DND-41 (cell line): ENCODE results near the gene OR5T3.
"Not testable (repeated sequence)": the region's sequence is repeated elsewhere in the genome, so short reads cannot be mapped to it uniquely, and the experiment has no call there.

ENCODE experiments used
- ATAC-seq: fragments of 200-7000 bp; cut with Tn5 transposase; 3 replicates; pipeline ENCODE4 v1.9.1; 2021; ENCODE audit warnings: low read depth; ENCODE audit not compliant: insufficient read depth
- DNase-seq: peaks from one replicate; pipeline ENCODE4 v3.0.0-alpha.2; 2020
- H2AFZ ChIP-seq: 2 replicates; pipeline ENCODE4 v1.6.0; 2012; ENCODE audit warnings: low read depth, low read length
- H3K27ac ChIP-seq: 2 replicates; pipeline ENCODE4 v1.5.1; 2012; ENCODE audit warnings: low read length, inconsistent platforms
- H3K27me3 ChIP-seq: fragments of 200-600 bp; sonication (generic); 2 replicates; pipeline ENCODE4 v1.6.0; 2012; ENCODE audit warnings: low read length, mild to moderate bottlenecking, inconsistent platforms; ENCODE audit not compliant: insufficient read depth, poor library complexity
- H3K36me3 ChIP-seq: 2 replicates; pipeline ENCODE4 v1.5.1; 2012; ENCODE audit warnings: low read length, inconsistent platforms; ENCODE audit not compliant: insufficient read depth
- H3K4me1 ChIP-seq: 2 replicates; pipeline ENCODE4 v1.5.1; 2012; ENCODE audit warnings: mild to moderate bottlenecking, low read length; ENCODE audit not compliant: insufficient read depth
- H3K4me2 ChIP-seq: 2 replicates; pipeline ENCODE4 v1.6.0; 2012; ENCODE audit warnings: mild to moderate bottlenecking, moderate library complexity, low read length, inconsistent platforms; ENCODE audit not compliant: insufficient read depth
- H3K4me3 ChIP-seq, 2 experiments: fragments of 200-600 bp in 1 of 2; shearing (Covaris generic) in 1 of 2; 2 replicates each; pipeline ENCODE4 v1.5.1; 2012 to 2016; ENCODE audit warnings: inconsistent platforms in 2 of 2, low read length in 2 of 2, mild to moderate bottlenecking in 2 of 2, low read depth in 1 of 2, moderate library complexity in 1 of 2
- H3K79me2 ChIP-seq: 2 replicates; pipeline ENCODE4 v1.6.0; 2012; ENCODE audit warnings: low read length, inconsistent platforms; ENCODE audit not compliant: insufficient read depth
- H3K9ac ChIP-seq: 2 replicates; pipeline ENCODE4 v1.6.0; 2012; ENCODE audit warnings: low read depth, mild to moderate bottlenecking, inconsistent platforms, low read length, moderate library complexity
- H3K9me3 ChIP-seq: 2 replicates; pipeline ENCODE4 v1.5.1; 2012; ENCODE audit warnings: low read length, moderate library complexity, mild to moderate bottlenecking, inconsistent platforms; ENCODE audit not compliant: insufficient read depth, severe bottlenecking
- H4K20me1 ChIP-seq: 2 replicates; pipeline ENCODE4 v1.6.0; 2012; ENCODE audit warnings: low read length; ENCODE audit not compliant: insufficient read depth
- CTCF ChIP-seq: IDR thresholded peaks from 2 replicates; pipeline ENCODE4 v1.5.1; 2012; ENCODE audit warnings: borderline replicate concordance, low read length, moderate library complexity, mild to moderate bottlenecking; ENCODE audit not compliant: poor library complexity, severe bottlenecking; ENCODE audit errors: extremely low read depth
- EZH2 ChIP-seq: IDR thresholded peaks from 3 replicates; pipeline ENCODE4 v1.6.1; 2012; ENCODE audit warnings: borderline replicate concordance, low read depth, mild to moderate bottlenecking, moderate library complexity, low read length, inconsistent platforms; ENCODE audit not compliant: severe bottlenecking

The OR5T3 gene

GRCh38 chr11:56251954-56252353 is at the start of gene OR5T3:
TSS of gene OR5T3 (plus strand) at chr11:56252254. CDS start at chr11:56252254, 0 bp downstream.
- TF ChIP-seq CTCF (no peak), EZH2 (no peak)

DNA sequence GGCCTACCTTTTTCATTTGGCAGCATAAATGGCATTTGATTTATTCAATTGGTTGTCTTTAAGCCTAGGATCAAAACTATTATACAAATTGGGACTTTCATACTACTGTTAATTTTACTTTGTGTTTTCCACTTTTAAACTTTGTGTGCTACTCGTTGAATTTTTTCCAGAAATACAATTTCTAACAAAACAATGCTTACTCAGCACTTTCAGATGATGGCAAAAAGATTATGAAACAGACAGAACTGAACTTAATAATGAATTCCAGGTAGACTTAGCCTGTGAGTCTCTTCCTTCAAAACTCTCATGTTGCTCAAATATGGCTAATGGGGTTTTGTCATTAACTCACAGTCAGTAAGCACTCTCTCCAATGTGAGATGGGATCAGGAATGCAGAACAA is 44.3 kb upstream of the OR5T3 start:
- Histone ChIP-seq H3K4me2 (no peak overlapping the region), H3K79me2 (no peaks in the 10 kb centered on the region)
- DNase-seq = no peak

More at GRCh38 chr11:56251954-56252353, at the start of gene OR5T3:
- H3K4me2 ChIP-seq = no peak within 1 kb of the TSS
- H3K4me1 ChIP-seq = no peaks in the 10 kb centered on the region
- H3K27ac ChIP-seq = no peak within 1 kb of the TSS
- H3K9me3 ChIP-seq = no peaks in the 10 kb centered on the region
- H3K79me2 ChIP-seq = no peaks in the 10 kb centered on the region
- H2AFZ ChIP-seq = no peak within 1 kb of the TSS
- no peak for DNase-seq
- H3K4me3 ChIP-seq = no peak within 1 kb of the TSS
- no peak for ATAC-seq
- no peak within 1 kb of the TSS for H3K9ac ChIP-seq
- no peaks in the 10 kb centered on the region for H4K20me1 ChIP-seq
- H3K27me3 ChIP-seq = no peaks in the 10 kb centered on the region
- no peaks in the 10 kb centered on the region for H3K36me3 ChIP-seq

GRCh38 chr11:56214537-56214936 is 37.5 kb upstream of the OR5T3 start:
- no peak for DNase-seq
- Histone ChIP-seq H3K27ac (no peak overlapping the region), H3K79me2 (no peaks in the 10 kb centered on the region), H3K9ac (no peak overlapping the region), H4K20me1 (no peaks in the 10 kb centered on the region), H3K9me3 (no peaks in the 10 kb centered on the region), H2AFZ (no peak overlapping the region), H3K4me2 (no peak overlapping the region), H3K4me3 (no peak overlapping the region), H3K36me3 (no peaks in the 10 kb centered on the region), H3K4me1 (no peaks in the 10 kb centered on the region), H3K27me3 (no peaks in the 10 kb centered on the region)
- no peak for ATAC-seq
- TF ChIP-seq CTCF = no peak
- no peak for TF ChIP-seq EZH2

More for the DNA sequence above, 44.3 kb upstream of the OR5T3 start:
- no peaks in the 10 kb centered on the region for H3K9me3 ChIP-seq
- TF ChIP-seq CTCF (no peak), EZH2 (no peak)
- no peak overlapping the region for H3K4me3 ChIP-seq
- H2AFZ ChIP-seq = no peak overlapping the region
- no peaks in the 10 kb centered on the region for H3K36me3 ChIP-seq
- no peak for ATAC-seq
- no peaks in the 10 kb centered on the region for H3K4me1 ChIP-seq
- H3K27me3 ChIP-seq = no peaks in the 10 kb centered on the region
- H4K20me1 ChIP-seq = no peaks in the 10 kb centered on the region
- no peak overlapping the region for H3K9ac ChIP-seq
- no peak overlapping the region for H3K27ac ChIP-seq

DNA sequence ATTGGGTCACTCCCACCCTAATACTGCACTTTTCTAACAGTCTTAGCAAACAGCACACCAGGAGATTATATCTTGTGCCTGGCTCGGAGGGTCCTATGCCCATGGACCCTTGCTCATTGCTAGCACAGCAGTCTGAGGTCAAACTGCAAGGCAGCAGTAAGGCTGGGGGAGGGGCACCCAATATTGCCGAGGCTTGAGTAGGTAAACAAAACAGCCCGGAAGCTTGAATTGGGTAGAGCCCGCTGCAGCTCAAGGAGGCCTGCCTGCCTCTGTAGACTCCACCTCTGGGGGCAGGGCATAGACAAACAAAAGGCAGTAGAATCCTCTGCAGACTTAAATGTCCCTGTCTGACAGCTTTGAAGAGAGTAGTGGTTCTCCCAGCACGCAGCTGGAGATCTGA is 32.3 kb upstream of the OR5T3 start:
- not testable (repeated sequence) for H3K9me3 ChIP-seq, H2AFZ ChIP-seq, H3K36me3 ChIP-seq, H3K4me3 ChIP-seq, ATAC-seq, DNase-seq, H3K79me2 ChIP-seq, H3K27ac ChIP-seq, H3K4me2 ChIP-seq, H4K20me1 ChIP-seq, H3K4me1 ChIP-seq, H3K27me3 ChIP-seq, H3K9ac ChIP-seq
